Fibroblast of lung (primary cell): Measurements from ENCODE around the gene TXNRD2. TPM values are rescaled to one million over a fixed set of nuclear protein-coding genes. Genes with fewer than 3 reads are reported as not detected.

Experiments used
- DNase-seq, 2 donors: peaks; one replicate each; pipeline versions ENCODE4 v3.0.0 to v3.0.0-alpha.2; 2010; ENCODE audit warnings: low read depth in 2 of 2
- H2AFZ ChIP-seq: 2 replicates; pipeline ENCODE4 v1.5.1; 2012; ENCODE audit warnings: low read length, control low read depth, inconsistent platforms
- H3K27ac ChIP-seq: 2 replicates; pipeline ENCODE4 v1.5.1; 2011; ENCODE audit warnings: low read length, control low read depth; ENCODE audit not compliant: insufficient read depth
- H3K27me3 ChIP-seq: 2 replicates; pipeline ENCODE4 v1.5.1; 2011; ENCODE audit warnings: mild to moderate bottlenecking, low read length; ENCODE audit not compliant: control insufficient read depth, insufficient read depth
- H3K36me3 ChIP-seq: 2 replicates; pipeline ENCODE4 v1.5.1; 2011; ENCODE audit warnings: low read length; ENCODE audit not compliant: control insufficient read depth, insufficient read depth
- H3K4me1 ChIP-seq: 2 replicates; pipeline ENCODE4 v1.5.1; 2011; ENCODE audit warnings: low read length; ENCODE audit not compliant: control insufficient read depth, insufficient read depth; ENCODE audit errors: extremely low read depth
- H3K4me2 ChIP-seq: 2 replicates; pipeline ENCODE4 v1.5.1; 2011; ENCODE audit warnings: low read length, control low read depth; ENCODE audit not compliant: insufficient read depth; ENCODE audit errors: extremely low read depth
- H3K4me3 ChIP-seq, 4 experiments: fragments of 200-600 bp in 1 of 4; sonication (generic) in 1 of 4; replicated peaks in 1 of 4; 2 replicates each; pipeline ENCODE4 v1.5.1; 2011 to 2016; ENCODE audit warnings: low read length in 4 of 4, low read depth in 3 of 4, mild to moderate bottlenecking in 3 of 4, control low read depth in 2 of 4, inconsistent platforms in 1 of 4, mixed read lengths in 1 of 4; ENCODE audit not compliant: insufficient read depth in 1 of 4; ENCODE audit errors: control extremely low read depth in 1 of 4
- H3K79me2 ChIP-seq: 2 replicates; pipeline ENCODE4 v1.5.1; 2012; ENCODE audit warnings: mild to moderate bottlenecking, low read length, inconsistent platforms; ENCODE audit not compliant: control insufficient read depth, insufficient read depth
- H3K9ac ChIP-seq: 2 replicates; pipeline ENCODE4 v1.5.1; 2011; ENCODE audit warnings: mild to moderate bottlenecking, low read length, control low read depth; ENCODE audit not compliant: insufficient read depth
- H3K9me3 ChIP-seq: 2 replicates; pipeline ENCODE4 v1.5.1; 2012; ENCODE audit warnings: low read depth, low read length; ENCODE audit not compliant: control insufficient read depth, insufficient read depth
- H4K20me1 ChIP-seq: 2 replicates; pipeline ENCODE4 v1.5.1; 2011; ENCODE audit warnings: low read length; ENCODE audit not compliant: control insufficient read depth, insufficient read depth; ENCODE audit errors: extremely low read depth
- CTCF ChIP-seq, 2 donors: IDR thresholded peaks in 1 of 2; conservative IDR thresholded peaks in 1 of 2; 1 replicate in 1 of 2; 2 replicates in 1 of 2; pipeline ENCODE4 v1.5.1; 2011 to 2012; ENCODE audit warnings: low read length in 2 of 2, control low read depth in 1 of 2, inconsistent platforms in 1 of 2, low read depth in 1 of 2, mild to moderate bottlenecking in 1 of 2
- EZH2 ChIP-seq: IDR thresholded peaks from 2 replicates; pipeline ENCODE4 v1.5.1; 2012; ENCODE audit warnings: low read length, control low read depth, mild to moderate bottlenecking; ENCODE audit errors: missing control alignments
- polyA plus RNA-seq, 2 donors: library from polyadenylated mRNA; depleted of rRNA in 1 of 2; stranded (reverse) in 1 of 2; unstranded in 1 of 2; fragments of >200 nt; gene quantifications; 2 replicates each; pipeline ENCODE4 v1.2.1, GENCODE V29; 2011 to 2012; ENCODE audit warnings: missing spikeins in 1 of 2
- total RNA-seq: library from RNA; depleted of rRNA; stranded (reverse); fragments of >200 nt; gene quantifications from 2 replicates; pipeline ENCODE4 v1.2.1, GENCODE V29; 2014

TXNRD2 gene
- total and polyA plus RNA-seq, 2 donors (not counting 1 experiment from before 2014, with no cell fraction given): 13.2 to 30.7 TPM

- Histone ChIP-seq H3K36me3 (no peaks in the 10 kb centered on the region), H3K9me3 (no peaks in the 10 kb centered on the region), H3K4me2 (no peak overlapping the region), H3K27me3 (no peaks in the 10 kb centered on the region), H4K20me1 (no peaks in the 10 kb centered on the region), H3K27ac (no peak overlapping the region), H3K9ac (no peak overlapping the region), H3K4me3 (no peak overlapping the region), H3K4me1 (peaks cover 5% of the 10 kb centered on the region), H2AFZ (no peak overlapping the region), H3K79me2 (no peaks in the 10 kb centered on the region)
- DNase-seq: no peak
- TF ChIP-seq EZH2: no peak
- no peak for TF ChIP-seq CTCF (conservative IDR thresholded peaks at IDR 0.05 in 1 of 2, IDR thresholded peaks at IDR 0.05 in 1 of 2; ENCODE audit: low read depth in 1 of 2, low read length in 2 of 2)
Observed at GRCh38 chr22:19843107-19843856, 98.3 kb downstream of the TXNRD2 start.

- no peaks in the 10 kb centered on the region for H3K79me2 ChIP-seq
- H3K9ac ChIP-seq: no peak overlapping the region
- H3K4me3 ChIP-seq: no peak overlapping the region
- H3K36me3 ChIP-seq: no peaks in the 10 kb centered on the region
- DNase-seq: no peak
- no peak overlapping the region for H3K27ac ChIP-seq
- H3K4me2 ChIP-seq: no peak overlapping the region
- H4K20me1 ChIP-seq: no peaks in the 10 kb centered on the region
- TF ChIP-seq CTCF (conservative IDR thresholded peaks at IDR 0.05 in 1 of 2, IDR thresholded peaks at IDR 0.05 in 1 of 2; ENCODE audit: low read depth in 1 of 2, low read length in 2 of 2) (no peak), EZH2 (no peak)
- H3K9me3 ChIP-seq: no peaks in the 10 kb centered on the region
- no peaks in the 10 kb centered on the region for H3K27me3 ChIP-seq
- H3K4me1 ChIP-seq: peaks cover 5% of the 10 kb centered on the region
- no peak overlapping the region for H2AFZ ChIP-seq
Observed at GRCh38 chr22:19842393-19843106, 99.1 kb downstream of the TXNRD2 start.

GRCh38 chr22:19841641-19842392 is 99.8 kb downstream of the TXNRD2 start:
- no peak overlapping the region for H3K27ac ChIP-seq
- H3K4me1 ChIP-seq: peaks cover 5% of the 10 kb centered on the region
- no peak overlapping the region for H2AFZ ChIP-seq
- H3K36me3 ChIP-seq: no peaks in the 10 kb centered on the region
- H3K79me2 ChIP-seq: no peaks in the 10 kb centered on the region
- no peaks in the 10 kb centered on the region for H4K20me1 ChIP-seq
- no peak for DNase-seq
- H3K9me3 ChIP-seq: no peaks in the 10 kb centered on the region
- H3K4me3 ChIP-seq: no peak overlapping the region
- TF ChIP-seq CTCF (conservative IDR thresholded peaks at IDR 0.05 in 1 of 2, IDR thresholded peaks at IDR 0.05 in 1 of 2; ENCODE audit: low read depth in 1 of 2, low read length in 2 of 2) (no peak), EZH2 (no peak)
- no peak overlapping the region for H3K9ac ChIP-seq
- no peak overlapping the region for H3K4me2 ChIP-seq
- H3K27me3 ChIP-seq: no peaks in the 10 kb centered on the region
